ENCODE data around the gene MACF1. TPM values are rescaled to one million over a fixed set of nuclear protein-coding genes. Genes with fewer than 3 reads are reported as not detected.

Gene MACF1
- total RNA-seq, 1 experiment from 2014 or later, result 211 TPM

- no peaks in the 10 kb centered on the region for H3K9me3 ChIP-seq (replicated peaks)
- DNase-seq (ENCODE audit: low read depth in 1 of 2, low spot score in 2 of 2), result no peak
- H3K36me3 ChIP-seq, result peaks cover 9% of the 10 kb centered on the region
- H3K4me1 ChIP-seq (replicated peaks), result peaks cover 21% of the 10 kb centered on the region
- no peak overlapping the region for H3K4me3 ChIP-seq
- H3K27me3 ChIP-seq (replicated peaks), result no peaks in the 10 kb centered on the region
- no peak overlapping the region for H3K27ac ChIP-seq
Observed at GRCh38 chr1:39270368-39270767, 65.9 kb downstream of the MACF1 start.

- Histone ChIP-seq H3K4me1 (replicated peaks) (peaks cover 21% of the 10 kb centered on the region), H3K27me3 (replicated peaks) (no peaks in the 10 kb centered on the region), H3K4me3 (no peak overlapping the region), H3K27ac (no peak overlapping the region), H3K36me3 (peaks cover 9% of the 10 kb centered on the region), H3K9me3 (replicated peaks) (no peaks in the 10 kb centered on the region)
- DNase-seq (ENCODE audit: low read depth in 1 of 2, low spot score in 2 of 2), result no peak
Observed at GRCh38 chr1:39272027-39272797, 67.7 kb downstream of the MACF1 start.

GRCh38 chr1:39272798-39273469 lies 68.4 kb downstream of the MACF1 start:
- no peak for DNase-seq (ENCODE audit: low read depth in 1 of 2, low spot score in 2 of 2)
- Histone ChIP-seq H3K9me3 (replicated peaks) (no peaks in the 10 kb centered on the region), H3K36me3 (peaks cover 9% of the 10 kb centered on the region), H3K4me3 (no peak overlapping the region), H3K4me1 (replicated peaks) (peaks cover 19% of the 10 kb centered on the region), H3K27ac (no peak overlapping the region), H3K27me3 (replicated peaks) (no peaks in the 10 kb centered on the region)

- Histone ChIP-seq H3K4me3 (no peak overlapping the region), H3K27ac (no peak overlapping the region), H3K4me1 (replicated peaks) (no peaks in the 10 kb centered on the region), H3K36me3 (no peaks in the 10 kb centered on the region), H3K27me3 (replicated peaks) (no peaks in the 10 kb centered on the region), H3K9me3 (replicated peaks) (no peaks in the 10 kb centered on the region)
- DNase-seq (ENCODE audit: low read depth in 1 of 2, low spot score in 2 of 2), result no peak
Observed at GRCh38 chr1:39275836-39276507, 71.5 kb downstream of the MACF1 start.

- Histone ChIP-seq H3K9me3 (replicated peaks) (no peaks in the 10 kb centered on the region), H3K36me3 (peaks cover 9% of the 10 kb centered on the region), H3K27ac (no peak overlapping the region), H3K27me3 (replicated peaks) (no peaks in the 10 kb centered on the region), H3K4me3 (no peak overlapping the region), H3K4me1 (replicated peaks) (no peaks in the 10 kb centered on the region)
- DNase-seq (ENCODE audit: low read depth in 1 of 2, low spot score in 2 of 2), result no peak
Observed at GRCh38 chr1:39277879-39278278, 73.4 kb downstream of the MACF1 start.

- no peak overlapping the region for H3K4me3 ChIP-seq
- H3K27ac ChIP-seq, result no peak overlapping the region
- H3K4me1 ChIP-seq (replicated peaks), result no peaks in the 10 kb centered on the region
- no peaks in the 10 kb centered on the region for H3K27me3 ChIP-seq (replicated peaks)
- no peaks in the 10 kb centered on the region for H3K9me3 ChIP-seq (replicated peaks)
- DNase-seq (ENCODE audit: low read depth in 1 of 2, low spot score in 2 of 2), result no peak
- H3K36me3 ChIP-seq, result peaks cover 53% of the 10 kb centered on the region
Observed at GRCh38 chr1:39282537-39283216, 78.2 kb downstream of the MACF1 start.

- H3K4me1 ChIP-seq (replicated peaks), result no peaks in the 10 kb centered on the region
- H3K27ac ChIP-seq, result no peak overlapping the region
- no peaks in the 10 kb centered on the region for H3K9me3 ChIP-seq (replicated peaks)
- peaks cover 65% of the 10 kb centered on the region for H3K36me3 ChIP-seq
- no peak overlapping the region for H3K4me3 ChIP-seq
- H3K27me3 ChIP-seq (replicated peaks), result no peaks in the 10 kb centered on the region
- no peak for DNase-seq (ENCODE audit: low read depth in 1 of 2, low spot score in 2 of 2)
Observed at GRCh38 chr1:39283858-39284257, 79.4 kb downstream of the MACF1 start.

- Histone ChIP-seq H3K4me1 (replicated peaks) (no peaks in the 10 kb centered on the region), H3K4me3 (no peak overlapping the region), H3K36me3 (peaks cover 87% of the 10 kb centered on the region), H3K9me3 (replicated peaks) (no peaks in the 10 kb centered on the region), H3K27me3 (replicated peaks) (no peaks in the 10 kb centered on the region), H3K27ac (no peak overlapping the region)
- DNase-seq (ENCODE audit: low read depth in 1 of 2, low spot score in 2 of 2), result no peak
Observed at GRCh38 chr1:39287541-39287940, 83.0 kb downstream of the MACF1 start.

GRCh38 chr1:39288735-39289465 lies 84.4 kb downstream of the MACF1 start:
- Histone ChIP-seq H3K36me3 (peaks cover 87% of the 10 kb centered on the region), H3K4me3 (no peak overlapping the region), H3K4me1 (replicated peaks) (no peaks in the 10 kb centered on the region), H3K27me3 (replicated peaks) (no peaks in the 10 kb centered on the region), H3K9me3 (replicated peaks) (no peaks in the 10 kb centered on the region), H3K27ac (no peak overlapping the region)
- DNase-seq (ENCODE audit: low read depth in 1 of 2, low spot score in 2 of 2), result no peak

GRCh38 chr1:39292401-39292800 lies 87.9 kb downstream of the MACF1 start:
- no peaks in the 10 kb centered on the region for H3K4me1 ChIP-seq (replicated peaks)
- no peaks in the 10 kb centered on the region for H3K9me3 ChIP-seq (replicated peaks)
- no peak for DNase-seq (ENCODE audit: low read depth in 1 of 2, low spot score in 2 of 2)
- no peak overlapping the region for H3K4me3 ChIP-seq
- H3K36me3 ChIP-seq, result peaks cover 88% of the 10 kb centered on the region
- no peak overlapping the region for H3K27ac ChIP-seq
- no peaks in the 10 kb centered on the region for H3K27me3 ChIP-seq (replicated peaks)

- H3K4me1 ChIP-seq (replicated peaks), result no peaks in the 10 kb centered on the region
- H3K4me3 ChIP-seq, result no peak overlapping the region
- H3K36me3 ChIP-seq, result peaks cover 85% of the 10 kb centered on the region
- no peak overlapping the region for H3K27ac ChIP-seq
- no peaks in the 10 kb centered on the region for H3K9me3 ChIP-seq (replicated peaks)
- no peaks in the 10 kb centered on the region for H3K27me3 ChIP-seq (replicated peaks)
- no peak for DNase-seq (ENCODE audit: low read depth in 1 of 2, low spot score in 2 of 2)
Observed at GRCh38 chr1:39293375-39294070, 89.0 kb downstream of the MACF1 start.

- Histone ChIP-seq H3K9me3 (replicated peaks) (no peaks in the 10 kb centered on the region), H3K4me1 (replicated peaks) (no peaks in the 10 kb centered on the region), H3K27me3 (replicated peaks) (no peaks in the 10 kb centered on the region), H3K27ac (no peak overlapping the region), H3K36me3 (peaks cover 86% of the 10 kb centered on the region), H3K4me3 (no peak overlapping the region)
- DNase-seq (ENCODE audit: low read depth in 1 of 2, low spot score in 2 of 2), result no peak
Observed at GRCh38 chr1:39294531-39294930, 90.0 kb downstream of the MACF1 start.

GRCh38 chr1:39295901-39296300 lies 91.4 kb downstream of the MACF1 start:
- Histone ChIP-seq H3K9me3 (replicated peaks) (no peaks in the 10 kb centered on the region), H3K36me3 (peaks cover 90% of the 10 kb centered on the region), H3K27ac (no peak overlapping the region), H3K27me3 (replicated peaks) (no peaks in the 10 kb centered on the region), H3K4me3 (no peak overlapping the region), H3K4me1 (replicated peaks) (no peaks in the 10 kb centered on the region)
- DNase-seq (ENCODE audit: low read depth in 1 of 2, low spot score in 2 of 2), result no peak
